CD14-positive monocyte (primary cell): ENCODE results near the gene TMTC2. TPM values are rescaled to one million over a fixed set of nuclear protein-coding genes. Genes with fewer than 3 reads are reported as not detected.

Source experiments
- DNase-seq, 3 donors: peaks; one replicate each; pipeline ENCODE4 v3.0.0-alpha.2; 2011 to 2022
- H2AFZ ChIP-seq: 2 replicates; pipeline ENCODE4 v1.6.0; 2012; ENCODE audit warnings: mild to moderate bottlenecking, low read depth, low read length, inconsistent platforms; ENCODE audit not compliant: insufficient read depth, poor library complexity, severe bottlenecking
- H3K27ac ChIP-seq, 2 donors: 1 replicate in 1 of 2; 2 replicates in 1 of 2; pipeline ENCODE4 v1.5.1; 2012 to 2013; ENCODE audit warnings: low read length in 2 of 2, control low read depth in 1 of 2, inconsistent platforms in 1 of 2, low read depth in 1 of 2, mild to moderate bottlenecking in 1 of 2
- H3K27me3 ChIP-seq, 2 donors: one replicate each; pipeline versions ENCODE4 v1.6.0 to v1.6.1; 2011 to 2013; ENCODE audit warnings: low read length in 2 of 2; ENCODE audit not compliant: control insufficient read depth in 2 of 2, insufficient read depth in 2 of 2
- H3K36me3 ChIP-seq, 2 donors: replicated peaks in 1 of 2; 1 replicate in 1 of 2; 2 replicates in 1 of 2; pipeline versions ENCODE4 v1.5.1 to v1.6.1; 2012 to 2013; ENCODE audit warnings: low read length in 2 of 2, control low read depth in 1 of 2, inconsistent platforms in 1 of 2, mild to moderate bottlenecking in 1 of 2; ENCODE audit not compliant: insufficient read depth in 2 of 2, control insufficient read depth in 1 of 2
- H3K4me1 ChIP-seq, 2 donors: 1 replicate in 1 of 2; 2 replicates in 1 of 2; pipeline versions ENCODE4 v1.5.1 to v1.6.1; 2012 to 2013; ENCODE audit warnings: low read length in 2 of 2, control low read depth in 1 of 2, inconsistent platforms in 1 of 2, mild to moderate bottlenecking in 1 of 2, moderate library complexity in 1 of 2; ENCODE audit not compliant: insufficient read depth in 2 of 2, control insufficient read depth in 1 of 2
- H3K4me2 ChIP-seq: replicated peaks from 2 replicates; pipeline ENCODE3; 2012; ENCODE audit warnings: low read length, moderate library complexity, mild to moderate bottlenecking; ENCODE audit not compliant: poor library complexity, severe bottlenecking; ENCODE audit errors: extremely low read depth
- H3K4me3 ChIP-seq, 3 experiments: fragments of 200-600 bp in 1 of 3; sonication (generic) in 1 of 3; replicated peaks in 1 of 3; 1 replicate in 2 of 3; 2 replicates in 1 of 3; pipeline ENCODE4 v1.5.1; 2011 to 2013; ENCODE audit warnings: low read length in 3 of 3, mild to moderate bottlenecking in 3 of 3, control low read depth in 2 of 3, low read depth in 2 of 3, inconsistent platforms in 1 of 3, moderate library complexity in 1 of 3
- H3K79me2 ChIP-seq: 2 replicates; pipeline ENCODE4 v1.6.0; 2012; ENCODE audit warnings: mild to moderate bottlenecking, control low read depth, inconsistent platforms, low read length, moderate library complexity; ENCODE audit not compliant: insufficient read depth
- H3K9ac ChIP-seq: 2 replicates; pipeline ENCODE4 v1.6.0; 2017; ENCODE audit warnings: low read length, mild to moderate bottlenecking; ENCODE audit not compliant: insufficient read depth, poor library complexity, severe bottlenecking
- H3K9me3 ChIP-seq, 2 donors: replicated peaks in 1 of 2; 1 replicate in 1 of 2; 2 replicates in 1 of 2; pipeline versions ENCODE4 v1.5.1 to v1.6.1; 2012 to 2013; ENCODE audit warnings: low read length in 2 of 2, control low read depth in 1 of 2; ENCODE audit not compliant: control insufficient read depth in 1 of 2, insufficient read depth in 1 of 2
- H4K20me1 ChIP-seq: 2 replicates; pipeline ENCODE4 v1.6.0; 2012; ENCODE audit warnings: mild to moderate bottlenecking, low read length, control low read depth, moderate library complexity; ENCODE audit not compliant: insufficient read depth
- H3K27ac Mint-ChIP-seq, 7 donors: one replicate each; pipeline ENCODE4 v1.8.0; 2020; ENCODE audit warnings: mild to moderate bottlenecking in 7 of 7, mixed read lengths in 7 of 7, moderate library complexity in 6 of 7, inconsistent platforms in 2 of 7
- H3K27me3 Mint-ChIP-seq, 3 donors: one replicate each; pipeline ENCODE4 v1.8.0; 2021 to 2022; ENCODE audit warnings: low read depth in 3 of 3, mild to moderate bottlenecking in 3 of 3, mixed read lengths in 3 of 3, moderate library complexity in 3 of 3, inconsistent platforms in 1 of 3
- H3K36me3 Mint-ChIP-seq, 2 donors: one replicate each; pipeline ENCODE4 v1.8.0; 2020; ENCODE audit warnings: mixed read lengths in 2 of 2, inconsistent platforms in 1 of 2, mild to moderate bottlenecking in 1 of 2
- H3K4me1 Mint-ChIP-seq: one replicate; pipeline ENCODE4 v1.8.0; 2020; ENCODE audit warnings: mild to moderate bottlenecking, mixed read lengths
- H3K4me3 Mint-ChIP-seq, 2 donors: one replicate each; pipeline ENCODE4 v1.8.0; 2020; ENCODE audit warnings: mild to moderate bottlenecking in 2 of 2, mixed read lengths in 2 of 2, moderate library complexity in 1 of 2
- H3K9me3 Mint-ChIP-seq, 7 donors: one replicate each; pipeline ENCODE4 v1.8.0; 2020 to 2022; ENCODE audit warnings: mixed read lengths in 7 of 7, mild to moderate bottlenecking in 6 of 7, moderate library complexity in 6 of 7, inconsistent platforms in 2 of 7
- CTCF ChIP-seq: fragments of 200-600 bp; IDR thresholded peaks from one replicate; pipeline ENCODE4 v1.8.0; 2022; ENCODE audit warnings: antibody characterized with exemption, mild to moderate bottlenecking
- WGBS: methylation state at CpG from one replicate; pipeline ENCODE4 v1.1.5; 2013; ENCODE audit warnings: missing lambda C conversion rate; ENCODE audit not compliant: insufficient coverage; 5-methylcytosine and 5-hydroxymethylcytosine counted together
- intact Hi-C, 2 donors: fragments of 100-400 bp; cut with micrococcal nuclease; formaldehyde crosslinking; loops; one replicate each; pipeline versions ENCODE4 v1.15.0 to v1.15.1; 2023
- polyA plus RNA-seq, 3 donors: library from polyadenylated mRNA; depleted of rRNA in 1 of 3; unstranded in 2 of 3; stranded (reverse) in 1 of 3; fragments of 300-500 nt in 2 of 3; fragments of >200 nt in 1 of 3; fragmentation: Illumina TruSeq in 2 of 3; gene quantifications; 1 replicate in 2 of 3; 2 replicates in 1 of 3; pipeline ENCODE4 v1.2.3, GENCODE V29; 2012 to 2021

Gene TMTC2
- polyA plus RNA-seq, 3 donors = 2.5 to 15.7 (median 3.3) TPM

GRCh38 chr12:82910246-82910893 lies 223.7 kb downstream of the TMTC2 start:
- DNase-seq = no peak
- Histone ChIP-seq H3K4me2 (no peak overlapping the region), H3K4me3 (no peak overlapping the region), H3K27ac (no peak overlapping the region), H3K9me3 (no peaks in the 10 kb centered on the region), H3K36me3 (peaks cover 0 to 5% of the 10 kb centered on the region in 2 donors), H3K27me3 (no peaks in the 10 kb centered on the region), H4K20me1 (no peaks in the 10 kb centered on the region), H3K4me1 (peaks cover 6 to 7% of the 10 kb centered on the region in 2 donors), H2AFZ (no peak overlapping the region), H3K79me2 (no peaks in the 10 kb centered on the region), H3K9ac (no peak overlapping the region)
- no peak overlapping the region for H3K4me3 Mint-ChIP-seq
- peak overlapping the region in 2 of 7 donors; percentile 21 to 37 for H3K27ac Mint-ChIP-seq
- H3K36me3 Mint-ChIP-seq = peaks cover 12 to 36% of the 10 kb centered on the region in 2 donors
- 100% methylated on average over 3 of the region's 9 CpGs for WGBS
- intact Hi-C loops = no loop called here
- peaks cover 12% of the 10 kb centered on the region for H3K4me1 Mint-ChIP-seq
- H3K27me3 Mint-ChIP-seq = peaks cover 0 to 2% (median 0%) of the 10 kb centered on the region in 3 donors
- peaks cover 0 to 4% (median 1%) of the 10 kb centered on the region in 7 donors for H3K9me3 Mint-ChIP-seq
- TF ChIP-seq CTCF = no peak

GRCh38 chr12:82912406-82912805 lies 225.7 kb downstream of the TMTC2 start:
- H3K27ac Mint-ChIP-seq = peak overlapping the region in 4 of 7 donors; percentile 33 to 76 (median 46)

More at GRCh38 chr12:82912406-82912805, 225.7 kb downstream of the TMTC2 start:
- no peak overlapping the region for H2AFZ ChIP-seq
- H3K4me1 ChIP-seq = peaks cover 6 to 7% of the 10 kb centered on the region in 2 donors
- H4K20me1 ChIP-seq = no peaks in the 10 kb centered on the region
- no peak overlapping the region for H3K27ac ChIP-seq
- H3K27me3 ChIP-seq = no peaks in the 10 kb centered on the region
- H3K9me3 Mint-ChIP-seq = peaks cover 0 to 6% (median 0%) of the 10 kb centered on the region in 7 donors
- H3K4me1 Mint-ChIP-seq = peaks cover 12% of the 10 kb centered on the region
- H3K4me3 ChIP-seq = no peak overlapping the region
- no peak for DNase-seq
- H3K9ac ChIP-seq = no peak overlapping the region
- H3K36me3 ChIP-seq = peaks cover 2 to 10% of the 10 kb centered on the region in 2 donors
- H3K4me2 ChIP-seq = no peak overlapping the region
- H3K9me3 ChIP-seq = no peaks in the 10 kb centered on the region
- intact Hi-C loops = no loop called here
- H3K36me3 Mint-ChIP-seq = peaks cover 20 to 41% of the 10 kb centered on the region in 2 donors
- no peak overlapping the region for H3K4me3 Mint-ChIP-seq
- H3K27me3 Mint-ChIP-seq = no peaks in the 10 kb centered on the region
- WGBS = 60% methylated on average over 1 of the region's 1 CpG
- TF ChIP-seq CTCF = no peak
- no peaks in the 10 kb centered on the region for H3K79me2 ChIP-seq
